Measurements from ENCODE around the gene GTPBP10.

DNA sequence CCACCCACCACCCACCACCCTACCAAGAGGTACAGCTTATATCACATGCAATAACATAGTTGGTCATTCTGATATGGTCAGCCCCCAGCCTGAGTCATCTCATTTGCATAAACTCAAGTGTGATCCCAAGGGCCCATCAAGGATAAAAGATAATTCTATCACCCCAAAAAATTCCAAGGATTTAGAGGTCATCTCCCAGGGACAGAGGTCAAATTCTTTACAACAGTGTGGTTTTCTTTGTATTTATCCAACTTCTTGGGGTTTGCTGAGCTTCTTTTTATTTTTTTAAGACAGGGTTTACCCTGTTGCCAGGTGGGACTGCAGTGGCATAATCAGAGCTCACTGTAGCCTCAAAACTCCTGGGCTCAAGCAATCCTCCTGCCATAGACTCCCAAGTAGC is 9.4 kb upstream of the GTPBP10 start:
- TF ChIP-seq, protein P1, sequence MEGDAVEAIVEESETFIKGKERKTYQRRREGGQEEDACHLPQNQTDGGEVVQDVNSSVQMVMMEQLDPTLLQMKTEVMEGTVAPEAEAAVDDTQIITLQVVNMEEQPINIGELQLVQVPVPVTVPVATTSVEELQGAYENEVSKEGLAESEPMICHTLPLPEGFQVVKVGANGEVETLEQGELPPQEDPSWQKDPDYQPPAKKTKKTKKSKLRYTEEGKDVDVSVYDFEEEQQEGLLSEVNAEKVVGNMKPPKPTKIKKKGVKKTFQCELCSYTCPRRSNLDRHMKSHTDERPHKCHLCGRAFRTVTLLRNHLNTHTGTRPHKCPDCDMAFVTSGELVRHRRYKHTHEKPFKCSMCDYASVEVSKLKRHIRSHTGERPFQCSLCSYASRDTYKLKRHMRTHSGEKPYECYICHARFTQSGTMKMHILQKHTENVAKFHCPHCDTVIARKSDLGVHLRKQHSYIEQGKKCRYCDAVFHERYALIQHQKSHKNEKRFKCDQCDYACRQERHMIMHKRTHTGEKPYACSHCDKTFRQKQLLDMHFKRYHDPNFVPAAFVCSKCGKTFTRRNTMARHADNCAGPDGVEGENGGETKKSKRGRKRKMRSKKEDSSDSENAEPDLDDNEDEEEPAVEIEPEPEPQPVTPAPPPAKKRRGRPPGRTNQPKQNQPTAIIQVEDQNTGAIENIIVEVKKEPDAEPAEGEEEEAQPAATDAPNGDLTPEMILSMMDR (IDR thresholded peaks at IDR 0.05), result no peak
- TF ChIP-seq POLR2A (IDR thresholded peaks at IDR 0.05) (no peak), POLR2AphosphoS5 (IDR thresholded peaks at IDR 0.05; ENCODE audit: insufficient read depth in 1 of 2, low read depth in 1 of 2) (no peak)

Measured in vagina (tissue), 2 donors.